ENCODE data around the gene CFAP77. TPM values are rescaled to one million over a fixed set of nuclear protein-coding genes. Genes with fewer than 3 reads are reported as not detected.

CFAP77 gene
- polyA plus RNA-seq, 3 donors = 1.3 to 1.7 (median 1.5) TPM

DNA sequence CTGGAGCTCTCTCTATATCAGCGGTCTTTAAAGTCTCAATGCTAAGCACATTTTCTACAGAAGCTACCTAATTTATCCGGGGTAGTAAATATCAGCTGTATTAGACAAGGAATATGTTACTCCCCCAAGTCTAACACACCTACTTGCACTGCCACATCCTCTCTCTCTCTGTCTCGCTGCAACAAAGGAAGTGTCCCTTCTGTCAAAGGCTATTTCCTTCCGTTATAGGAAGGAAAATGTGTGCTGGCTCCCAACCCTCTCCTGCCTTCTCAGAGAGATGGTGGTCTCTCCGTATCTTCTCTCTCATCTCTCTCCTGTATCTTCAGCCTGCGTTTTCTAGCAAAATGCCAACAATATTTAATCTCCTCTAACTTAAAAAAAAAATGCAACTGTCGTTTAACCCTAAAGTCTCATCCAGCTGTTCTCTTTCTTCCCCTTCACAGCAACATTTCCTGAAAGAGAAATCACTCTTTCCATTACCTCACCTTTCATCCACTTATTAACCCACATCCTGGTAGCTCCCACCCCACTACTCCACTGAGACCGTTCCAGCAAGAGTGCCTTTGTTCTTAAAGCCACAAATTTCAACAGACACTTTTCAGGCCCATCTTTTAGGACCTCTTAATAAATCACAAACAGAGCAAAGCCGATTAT, 5.7 kb upstream of the CFAP77 start:
- no peak for DNase-seq (ENCODE audit: extremely low read depth in 1 of 11, low read depth in 9 of 11, low spot score in 4 of 11)

DNA sequence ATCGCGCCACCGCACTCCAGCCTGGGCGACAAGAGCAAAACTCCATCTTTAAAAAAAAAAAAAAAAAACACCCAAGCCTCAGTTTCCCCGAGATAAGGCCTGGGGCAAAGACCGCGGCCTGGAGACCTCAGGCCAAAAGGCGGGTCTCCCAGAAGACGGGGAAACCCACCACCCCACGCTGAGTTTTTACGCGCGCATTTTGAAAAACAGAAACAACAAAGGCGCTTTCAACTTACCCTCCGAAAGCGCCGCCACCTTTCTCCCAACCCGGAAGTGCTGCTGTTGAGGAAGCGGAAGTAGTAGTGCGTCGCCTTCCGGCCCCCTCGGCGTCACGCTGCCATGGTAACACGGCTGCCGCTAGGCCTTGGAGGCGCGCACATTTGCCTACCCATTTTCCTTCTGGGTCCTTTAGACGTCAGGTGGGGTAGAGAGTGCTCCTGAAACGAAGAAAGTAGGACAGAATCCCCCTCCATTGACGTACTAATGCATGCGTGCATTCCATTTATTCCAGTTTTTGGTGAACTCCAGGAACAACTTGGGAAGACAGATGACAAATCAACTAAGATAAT, 3.4 kb upstream of the CFAP77 start, which contains the start of gene TTF1:
Gene TTF1, minus strand, starts transcription at position 287 of the 569 bp plus-strand sequence. CDS start 4,019 bp downstream, outside the sequence.
- DNase-seq (ENCODE audit: extremely low read depth in 1 of 11, low read depth in 9 of 11, low spot score in 4 of 11) = peak; percentile 58 to 91 (median 84)

DNA sequence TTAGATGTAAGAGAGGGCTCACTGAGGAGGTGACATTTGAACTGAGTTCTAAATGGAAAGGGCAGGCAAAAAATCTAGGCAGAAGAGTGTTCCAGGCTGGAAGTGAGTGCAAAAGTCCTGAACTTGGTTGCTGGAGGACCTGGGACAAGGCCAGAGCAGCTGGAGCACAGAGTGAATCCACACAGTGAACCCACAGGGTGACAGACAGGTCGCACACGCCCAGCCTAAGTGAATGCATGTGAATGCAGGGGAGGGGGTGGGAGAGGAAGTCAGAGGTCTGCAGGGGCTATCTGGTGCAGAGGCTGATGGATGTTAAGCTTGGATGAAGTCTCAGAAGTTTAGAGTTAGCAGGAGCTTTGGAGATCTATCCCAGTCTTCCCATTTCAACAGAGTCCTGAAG, 2.8 kb upstream of the CFAP77 start:
- DNase-seq (ENCODE audit: extremely low read depth in 1 of 11, low read depth in 9 of 11, low spot score in 4 of 11) = no peak

DNA sequence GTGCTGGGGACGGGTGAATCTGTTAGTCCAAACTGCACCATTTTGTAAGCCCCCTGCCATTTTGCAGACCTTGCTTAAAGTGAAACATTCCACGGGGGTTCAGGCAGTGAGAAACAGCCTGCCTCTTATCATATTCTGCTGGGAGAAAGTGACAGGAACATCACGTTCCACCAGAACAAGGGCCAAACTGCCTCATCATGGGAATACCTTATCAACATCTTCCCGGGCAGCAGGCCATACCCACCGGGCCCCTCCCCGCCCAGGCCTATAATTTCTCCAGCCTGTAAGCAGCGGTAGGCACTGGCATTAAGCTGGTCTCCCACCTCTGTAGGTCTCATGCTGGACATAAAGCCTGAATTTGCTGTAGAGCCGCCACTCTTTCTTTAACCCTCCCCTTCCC, 1.5 kb upstream of the CFAP77 start:
- no peak for DNase-seq (ENCODE audit: extremely low read depth in 1 of 11, low read depth in 9 of 11, low spot score in 4 of 11)

DNA sequence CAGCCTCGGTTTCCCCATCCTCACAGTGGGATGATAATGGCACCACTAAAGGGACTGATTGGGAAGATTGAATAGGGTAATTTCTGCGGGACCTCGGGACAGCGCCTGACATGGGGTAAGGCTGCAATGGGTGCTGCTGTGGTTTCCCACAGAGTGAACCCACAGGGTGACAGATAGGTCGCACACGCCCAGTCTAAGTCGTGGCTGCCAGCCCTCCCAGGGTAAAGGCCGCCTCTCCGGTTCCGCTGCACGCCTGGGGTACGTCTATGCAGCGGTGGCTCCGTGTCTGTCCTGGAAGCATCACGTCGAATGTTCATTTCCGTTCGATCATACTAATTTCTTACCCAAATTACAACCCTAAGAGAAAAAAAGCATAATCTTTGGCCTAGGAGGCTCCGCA, 631 bp downstream of the CFAP77 start:
- no peak for DNase-seq (ENCODE audit: extremely low read depth in 1 of 11, low read depth in 9 of 11, low spot score in 4 of 11)

DNA sequence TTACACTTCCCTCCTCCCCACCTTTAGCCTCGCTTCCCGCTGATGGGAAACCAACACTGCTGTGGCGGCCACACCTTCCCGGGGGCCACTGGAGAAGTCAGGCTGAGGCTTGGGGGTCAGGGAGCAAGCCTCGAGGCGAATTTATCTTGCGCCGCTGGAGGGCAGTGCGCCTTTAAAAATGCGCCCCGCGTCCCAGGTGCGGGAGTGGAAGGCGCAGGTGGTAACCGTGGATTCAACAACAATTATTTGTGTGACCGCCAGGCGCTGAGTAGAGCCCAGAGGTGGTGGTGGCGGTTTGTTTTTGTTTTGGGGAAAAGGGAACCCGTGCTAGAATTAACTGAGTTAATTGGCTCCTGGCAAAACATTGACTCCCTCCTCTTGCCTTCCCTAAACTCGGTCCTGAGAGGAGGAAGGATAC, 1.1 kb downstream of the CFAP77 start:
- peak in 2 of 11 donors; percentile 54 to 66 for DNase-seq (ENCODE audit: extremely low read depth in 1 of 11, low read depth in 9 of 11, low spot score in 4 of 11)

DNA sequence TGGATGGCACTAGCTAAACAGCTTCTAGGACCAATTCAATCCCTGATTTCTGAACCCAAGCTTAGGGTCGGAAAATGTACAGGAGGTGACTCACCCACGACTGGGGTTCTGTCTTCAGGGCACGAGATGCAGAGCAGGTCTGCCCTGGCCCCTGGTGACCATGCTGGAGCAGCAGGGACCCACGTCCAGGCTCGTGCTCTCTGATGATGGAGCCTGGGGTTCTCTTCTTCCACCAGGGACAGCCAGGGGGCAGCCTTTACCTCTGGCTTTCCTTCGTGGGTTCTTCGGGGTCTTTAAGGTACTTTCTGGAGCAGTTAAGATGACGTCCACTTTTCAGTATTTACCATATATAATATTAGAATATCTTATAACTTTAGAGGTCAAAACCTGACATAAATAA, 2.1 kb downstream of the CFAP77 start:
- DNase-seq (ENCODE audit: extremely low read depth in 1 of 11, low read depth in 9 of 11, low spot score in 4 of 11) = no peak

DNA sequence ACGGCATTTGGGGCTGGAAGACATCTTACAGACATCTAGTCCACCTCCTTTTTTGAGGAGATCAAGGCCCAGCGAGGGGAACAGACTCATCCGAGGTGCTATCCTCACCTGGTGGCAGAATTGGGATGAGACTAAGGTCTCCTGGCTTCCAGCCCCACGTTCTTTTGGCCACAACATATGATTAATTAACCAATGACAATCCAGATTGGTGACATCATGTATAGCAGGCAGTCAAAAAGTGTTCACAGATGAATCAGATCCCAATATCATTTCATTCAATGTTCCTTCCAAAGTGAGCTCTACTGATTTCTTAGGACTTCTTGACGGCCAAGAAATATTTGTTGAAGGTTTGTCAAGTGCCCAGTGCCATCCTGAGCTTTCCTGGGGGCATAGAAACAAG, 3.9 kb downstream of the CFAP77 start:
- no peak for DNase-seq (ENCODE audit: extremely low read depth in 1 of 11, low read depth in 9 of 11, low spot score in 4 of 11)

DNA sequence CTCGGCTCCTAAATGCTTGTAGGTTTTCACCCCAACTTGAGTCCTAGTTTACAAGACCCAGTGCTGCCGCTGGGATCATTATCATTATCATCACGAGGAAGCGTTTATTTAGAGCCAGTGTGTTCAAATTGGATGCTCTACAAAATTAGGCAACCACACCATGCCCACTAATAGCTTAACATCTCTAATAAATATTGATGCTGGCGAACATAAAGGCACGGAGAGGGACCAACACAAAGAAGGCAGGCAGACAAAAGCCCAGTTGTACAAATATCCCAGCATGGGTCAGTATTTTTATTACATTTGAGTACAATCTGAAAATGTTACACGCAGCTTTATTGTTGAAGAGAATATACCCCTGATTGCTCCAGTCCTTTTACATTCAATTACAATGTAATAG, 4.7 kb downstream of the CFAP77 start:
- DNase-seq (ENCODE audit: extremely low read depth in 1 of 11, low read depth in 9 of 11, low spot score in 4 of 11) = no peak

DNA sequence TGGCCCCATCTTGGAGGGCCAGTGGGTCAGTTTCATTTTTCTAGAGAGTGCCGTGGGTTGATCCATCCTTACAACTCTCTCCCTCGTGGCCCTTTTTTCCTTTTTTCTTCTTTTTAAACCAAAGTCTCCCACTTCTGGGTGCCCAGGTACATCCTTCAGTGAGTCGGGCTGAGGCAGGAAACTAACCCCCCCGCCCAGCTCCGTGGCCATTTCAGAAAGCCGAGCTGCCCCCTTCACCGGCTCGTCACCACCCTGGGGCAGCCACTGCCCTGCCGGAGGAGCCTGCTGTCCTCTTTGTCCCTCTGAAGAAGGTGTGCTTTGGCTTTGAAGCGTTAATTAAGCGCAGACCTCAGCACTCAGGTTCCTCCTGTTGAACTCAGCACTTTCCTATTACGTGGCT, 5.2 kb downstream of the CFAP77 start:
- no peak for DNase-seq (ENCODE audit: extremely low read depth in 1 of 11, low read depth in 9 of 11, low spot score in 4 of 11)

DNA sequence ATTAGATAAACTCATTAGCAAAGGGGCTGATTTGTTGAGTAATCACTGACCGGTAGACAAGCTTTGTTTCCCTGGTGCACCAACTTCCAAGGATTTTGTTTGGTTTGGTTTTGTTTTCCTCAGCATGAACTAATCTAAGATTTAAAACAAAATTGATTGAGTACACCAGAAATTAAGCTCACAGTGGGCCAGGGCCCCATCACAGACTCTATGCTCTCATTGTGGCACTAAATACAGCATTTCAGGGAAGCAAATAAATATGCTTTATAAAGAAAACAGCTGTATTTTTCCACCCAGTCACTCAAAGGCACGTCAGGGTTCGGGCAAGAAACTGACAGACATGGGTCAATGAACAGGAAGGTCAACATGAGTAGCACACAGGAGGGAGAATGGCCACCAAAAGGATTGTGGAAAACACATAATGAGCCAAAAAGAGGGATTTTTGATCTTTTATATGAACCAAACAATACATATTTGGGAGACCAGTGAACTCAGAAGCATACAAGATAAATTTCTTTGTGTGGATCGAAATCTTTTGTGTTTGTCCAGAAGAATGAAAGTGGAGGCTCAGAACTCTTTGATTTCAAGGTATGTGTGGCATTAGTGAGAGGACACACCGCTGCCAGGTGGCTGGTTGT, 8.8 kb downstream of the CFAP77 start:
- no peak for DNase-seq (ENCODE audit: extremely low read depth in 1 of 11, low read depth in 9 of 11, low spot score in 4 of 11)

DNA sequence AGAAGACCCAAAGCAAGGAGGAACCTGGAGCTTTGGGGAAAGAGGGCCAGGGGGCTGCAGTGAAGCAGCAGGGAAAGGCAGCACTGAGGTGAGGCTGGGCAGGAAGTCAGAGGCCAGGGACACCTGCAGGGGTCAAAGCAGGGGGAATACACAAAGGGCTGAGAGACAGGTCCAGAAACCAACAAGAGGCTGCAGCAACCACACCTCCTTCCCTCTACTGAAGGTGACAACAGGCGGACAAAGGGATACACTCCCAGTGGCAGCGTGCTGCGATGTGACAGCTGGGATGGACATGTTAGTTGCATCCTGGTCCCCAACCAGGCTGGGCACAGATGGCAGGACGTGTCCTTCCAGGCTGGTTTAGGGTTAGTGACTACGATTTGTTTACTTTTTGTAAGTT, 12.6 kb downstream of the CFAP77 start:
- DNase-seq (ENCODE audit: extremely low read depth in 1 of 11, low read depth in 9 of 11, low spot score in 4 of 11) = no peak

DNA sequence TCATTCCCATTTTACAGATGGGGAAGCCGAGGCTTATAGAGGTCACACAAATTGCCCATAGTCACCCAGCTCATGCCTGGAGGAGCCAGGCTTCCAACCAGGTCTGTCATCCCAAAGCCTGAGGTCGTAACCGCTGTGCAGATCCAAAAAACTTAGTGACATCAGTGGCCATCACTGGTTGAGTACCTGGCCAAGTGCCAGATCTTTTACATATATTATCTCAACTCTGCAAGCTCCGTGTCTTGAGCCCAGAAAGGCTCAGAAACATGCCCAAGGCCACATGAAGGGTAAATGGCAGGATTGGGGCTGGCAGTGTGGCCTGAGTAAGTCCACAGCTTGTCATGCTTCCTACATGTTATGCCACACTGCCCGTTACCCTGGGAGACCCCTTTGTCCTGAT, 13.5 kb downstream of the CFAP77 start:
- no peak for DNase-seq (ENCODE audit: extremely low read depth in 1 of 11, low read depth in 9 of 11, low spot score in 4 of 11)

DNA sequence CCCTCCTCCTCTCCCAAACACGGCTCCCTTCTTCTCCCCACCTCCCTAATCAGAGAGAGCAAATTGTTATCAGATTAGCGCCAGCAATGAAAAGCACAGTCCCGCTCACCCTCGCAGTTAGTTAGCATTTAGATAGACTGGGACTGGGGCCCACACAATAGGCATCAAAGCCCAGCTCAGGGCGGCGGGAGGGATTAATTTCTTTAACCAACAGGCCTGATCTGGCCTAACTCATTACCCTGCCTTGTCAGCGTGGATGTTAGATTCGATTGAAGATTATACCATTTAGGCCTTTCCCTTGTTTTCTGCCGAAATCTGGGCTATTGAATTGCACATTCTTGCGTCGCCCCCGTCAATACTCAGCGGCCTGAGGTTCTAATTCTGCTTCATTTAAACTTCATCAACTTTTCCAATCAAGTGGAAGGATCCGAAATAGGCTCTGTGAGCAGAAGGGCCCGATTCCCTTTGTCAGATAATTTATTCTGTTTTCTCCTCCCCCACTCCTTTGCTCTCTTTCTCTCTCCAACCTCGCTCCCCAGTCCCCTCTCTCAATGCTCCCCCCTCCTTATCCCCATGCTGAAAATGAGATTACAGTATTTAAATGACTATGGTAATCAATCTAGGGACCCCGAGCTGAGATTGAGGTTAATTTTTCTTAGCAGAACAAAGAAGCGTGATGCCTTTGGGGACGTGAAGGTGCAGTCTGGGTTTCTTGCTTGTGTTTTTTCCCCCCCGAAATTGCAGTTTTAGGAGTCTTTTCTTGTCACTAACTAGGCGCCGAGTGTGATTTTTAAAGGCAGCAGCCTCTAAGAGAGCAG, 15.1 kb downstream of the CFAP77 start:
- no peak for DNase-seq (ENCODE audit: extremely low read depth in 1 of 11, low read depth in 9 of 11, low spot score in 4 of 11)

DNA sequence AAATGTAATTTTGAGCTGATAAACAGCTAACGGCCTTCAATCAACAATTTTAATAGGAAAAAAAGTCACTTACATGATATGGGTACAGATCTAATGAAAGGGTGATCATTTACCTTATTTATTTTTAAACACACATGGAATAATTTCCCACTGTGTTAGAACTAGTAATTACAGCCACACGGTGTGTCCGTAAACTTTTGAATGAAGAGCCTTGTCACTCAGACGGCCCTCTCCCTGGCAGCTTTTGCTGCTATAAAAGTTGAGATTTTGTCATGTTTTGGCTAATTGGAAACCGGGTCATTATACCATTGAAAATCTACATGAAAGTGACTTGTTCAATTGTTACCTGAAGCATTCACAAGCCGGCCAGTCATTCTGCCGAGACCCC, 15.7 kb downstream of the CFAP77 start:
- no peak for DNase-seq (ENCODE audit: extremely low read depth in 1 of 11, low read depth in 9 of 11, low spot score in 4 of 11)

DNA sequence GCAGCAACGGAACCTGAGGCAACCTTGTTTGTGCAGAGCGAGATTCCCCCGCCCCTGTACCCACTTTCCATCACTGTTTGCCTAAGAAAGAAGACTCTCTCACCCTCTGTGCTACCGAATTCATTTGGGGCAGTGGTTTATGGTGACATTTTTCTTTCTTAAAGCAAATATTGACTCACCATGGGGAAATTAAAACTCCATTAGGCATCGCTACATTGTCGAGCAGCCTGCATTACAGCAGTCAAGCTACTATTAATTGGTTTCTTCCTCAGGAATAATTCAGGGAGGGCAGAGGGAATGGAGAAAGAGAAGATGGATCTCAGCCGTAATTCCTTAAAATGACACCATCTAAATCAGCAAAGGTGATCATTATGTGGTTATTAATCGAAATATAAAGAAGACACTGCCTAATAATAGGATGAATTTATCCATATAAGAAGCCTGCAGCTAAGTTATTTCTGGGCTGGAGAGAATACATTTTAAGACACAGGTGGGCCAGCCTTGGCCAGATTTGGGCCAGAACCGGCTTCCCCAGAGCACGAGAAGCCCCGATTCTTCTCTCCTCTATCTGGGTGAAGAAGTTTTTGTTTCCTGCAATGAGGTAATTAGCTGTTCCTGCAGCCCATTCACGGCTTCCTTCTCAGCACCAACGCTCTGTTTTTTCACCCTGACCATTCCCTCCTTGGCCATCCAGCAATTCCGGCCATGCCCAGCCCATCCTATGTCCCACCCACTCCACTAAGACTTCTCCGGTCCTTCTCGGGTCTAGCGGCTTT, 16.8 kb downstream of the CFAP77 start:
- no peak for DNase-seq (ENCODE audit: extremely low read depth in 1 of 11, low read depth in 9 of 11, low spot score in 4 of 11)

DNA sequence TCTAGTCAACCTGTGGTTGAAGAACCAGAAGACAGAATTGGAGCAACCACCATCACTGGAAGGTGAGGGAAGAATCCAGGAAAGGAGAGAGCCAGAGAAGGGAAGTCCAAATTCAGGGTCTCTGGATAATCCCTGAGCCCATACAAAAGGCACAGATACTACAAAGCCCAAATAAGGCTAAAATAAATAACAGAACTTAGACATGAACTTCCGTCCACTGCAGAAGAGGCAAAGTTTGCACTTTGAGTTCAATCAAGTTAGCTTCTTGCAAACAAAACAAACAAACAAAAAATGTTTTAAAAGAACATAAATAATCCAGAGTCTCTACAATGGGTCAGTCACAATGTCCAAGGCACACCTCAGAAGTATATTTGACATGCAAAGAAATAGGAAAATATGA, 21.0 kb downstream of the CFAP77 start:
- no peak for DNase-seq (ENCODE audit: extremely low read depth in 1 of 11, low read depth in 9 of 11, low spot score in 4 of 11)

DNA sequence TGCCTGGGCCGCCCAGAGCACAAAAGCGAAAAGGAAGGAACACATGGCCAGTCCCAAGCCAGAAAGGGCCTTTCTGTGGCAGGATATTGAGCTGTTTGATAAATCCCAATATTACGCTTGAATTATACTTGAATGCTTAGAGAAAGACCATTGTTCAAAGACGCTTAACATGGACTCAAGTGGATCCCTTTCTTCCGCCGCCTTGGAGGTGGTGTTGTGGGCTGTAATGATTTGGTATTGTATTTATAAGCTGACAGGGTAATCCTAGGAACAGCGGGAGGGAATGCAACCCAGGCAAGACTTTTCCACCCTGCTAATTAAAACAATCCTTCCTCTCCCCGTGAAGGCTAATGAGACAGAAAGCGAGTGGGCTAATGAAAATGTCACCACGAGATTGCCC, 24.9 kb downstream of the CFAP77 start:
- DNase-seq (ENCODE audit: extremely low read depth in 1 of 11, low read depth in 9 of 11, low spot score in 4 of 11) = no peak

DNA sequence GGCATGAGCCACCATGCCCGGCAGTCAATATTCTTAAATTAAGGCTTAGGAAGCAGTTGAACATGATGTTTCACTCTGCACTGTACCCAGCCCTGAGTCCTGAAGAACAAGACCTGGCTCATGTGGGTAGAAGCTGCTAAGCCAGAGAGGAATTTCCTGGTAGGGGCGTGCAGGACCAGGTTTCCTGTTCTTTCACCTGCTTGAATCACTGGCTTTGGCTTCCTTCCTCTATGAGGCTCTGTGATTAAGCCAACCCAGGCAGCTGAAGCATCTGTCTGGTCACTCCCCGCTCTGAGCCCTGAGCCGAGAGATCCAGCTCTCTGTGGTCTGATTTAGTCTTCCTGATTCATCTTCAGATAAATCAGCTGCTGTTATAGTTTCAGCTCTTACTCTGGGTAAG, 29.1 kb downstream of the CFAP77 start:
- no peak for DNase-seq (ENCODE audit: extremely low read depth in 1 of 11, low read depth in 9 of 11, low spot score in 4 of 11)

Data from renal cortex interstitium (tissue), 11 donors.